Measurements from ENCODE around the gene PIP4K2C. TPM values are rescaled to one million over a fixed set of nuclear protein-coding genes. Genes with fewer than 3 reads are reported as not detected.

PIP4K2C gene
- total and polyA plus RNA-seq, 10 of the 15 experiments (the other 5 are each of a cell fraction or from before 2014, with no cell fraction given), result 4.8 to 25.1 (median 14.9) TPM

DNA sequence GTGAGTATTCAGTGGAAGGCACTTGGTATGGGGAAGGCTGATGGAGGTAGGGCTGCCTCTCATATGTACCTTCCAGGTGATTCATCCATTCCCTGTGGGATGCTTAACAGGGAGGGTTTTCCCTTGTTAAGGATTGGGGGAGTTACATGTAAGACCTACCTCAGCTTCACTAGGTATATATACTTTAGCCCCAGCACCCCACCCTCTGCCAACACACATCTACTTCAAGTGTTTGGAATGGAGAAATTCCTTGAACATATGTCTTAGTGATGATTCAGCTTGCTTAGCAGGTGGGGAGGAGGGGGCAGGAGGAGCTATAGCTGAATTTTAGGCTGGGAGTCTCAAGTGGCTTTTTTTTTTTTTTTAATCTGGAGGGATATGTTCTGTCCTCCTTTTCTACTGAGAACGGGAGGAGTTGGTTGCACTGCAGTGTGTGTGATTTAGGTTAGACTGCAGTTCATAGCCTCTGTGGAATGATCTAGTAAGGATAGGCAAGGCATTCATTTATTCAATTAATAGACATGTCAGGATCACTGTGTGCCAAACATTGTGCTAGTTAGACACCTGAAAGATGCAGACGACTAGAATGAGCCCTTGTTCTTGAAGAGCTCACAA, 1.7 kb downstream of the PIP4K2C start:
- RAD21 ChIA-PET (ENCODE audit: unreplicated experiment), result interaction anchor here (0.6 to 2.3 kb wide), 4 partner anchors 13 to 22 kb away, joined by 3 to 8 read pairs (median 4); no protein-coding TSS in a partner anchor
- Histone ChIP-seq H4K20me1 (ENCODE audit: control insufficient read depth, insufficient read depth) (no peaks in the 10 kb centered on the region), H3K4me3 (no peak overlapping the region), H3K27ac (ENCODE audit: control insufficient read depth, insufficient read depth) (no peak overlapping the region), H3K4me1 (ENCODE audit: control insufficient read depth, insufficient read depth, low read length) (peaks cover 4% of the 10 kb centered on the region; the same call in 1 of the 2 replicates), H3K9ac (ENCODE audit: control insufficient read depth, insufficient read depth, low read length) (no peak overlapping the region), H3K36me3 (ENCODE audit: control insufficient read depth in 2 of 2, insufficient read depth in 2 of 2, low read length in 1 of 2) (no peaks in the 10 kb centered on the region), H3K4me2 (ENCODE audit: control insufficient read depth, insufficient read depth) (no peak overlapping the region; the same call in 1 of the 2 replicates), H3K27me3 (replicated peaks in 1 of 2; ENCODE audit: control insufficient read depth in 2 of 2, insufficient read depth in 2 of 2, low read length in 1 of 2) (no peaks in the 10 kb centered on the region), H2AFZ (ENCODE audit: control insufficient read depth, low read depth, low read length) (no peak overlapping the region), H3K79me2 (ENCODE audit: control insufficient read depth, insufficient read depth, low read length) (peaks cover 7% of the 10 kb centered on the region), H3K9me3 (replicated peaks; ENCODE audit: control insufficient read depth, insufficient read depth, low read length) (no peaks in the 10 kb centered on the region)
- FAIRE-seq, result no peak
- no peak for DNase-seq (ENCODE audit: low read depth, low spot score)
- intact Hi-C loops (cut with micrococcal nuclease; ENCODE audit: unreplicated experiment) (loop anchor here (5.0 kb wide), 1 partner anchor 100 kb away; the partner anchor contains the start of gene OS9), in situ Hi-C loops (cut with MboI) (no loop called here)
- WGBS (ENCODE audit: insufficient coverage, insufficient replicate concordance, low lambda C conversion rate, missing lambda C conversion rate), result 77% methylated on average over 2 of the region's 2 CpGs
- CTCF ChIA-PET, result interaction anchor here (0.5 to 5.1 kb wide), 11 partner anchors 10 to 189 kb away, joined by 3 to 52 read pairs (median 4); partner anchors contain the start of gene OS9
- no peak for ATAC-seq
- TF ChIP-seq E2F8 (IDR thresholded peaks at IDR 0.05; ENCODE audit: low read depth, partially characterized antibody) (no peak), ZBTB40 (IDR thresholded peaks at IDR 0.05; ENCODE audit: borderline replicate concordance) (no peak)
- no TSS peak for BruUV-seq (replicated peaks)
- SMC1A ChIA-PET (ENCODE audit: uncharacterized antibody, unreplicated experiment), result interaction anchor here (1.0 to 2.8 kb wide), 8 partner anchors 9 to 149 kb away, joined by 3 to 15 read pairs (median 5); partner anchors contain the start of gene GLI1
- POLR2A ChIA-PET, result interaction anchor here (1.1 to 2.0 kb wide), 5 partner anchors 7 to 68 kb away, joined by 3 to 9 read pairs (median 5); no protein-coding TSS in a partner anchor
